ENCODE measurements around the gene SLC35F1. TPM values are rescaled to one million over a fixed set of nuclear protein-coding genes. Genes with fewer than 3 reads are reported as not detected.

Gene SLC35F1
- total and polyA plus RNA-seq, 10 of the 15 experiments (the other 5 are each of a cell fraction or from before 2014, with no cell fraction given) = 0.01 TPM; not detected in 9

GRCh38 chr6:118085665-118086064 lies 178.6 kb downstream of the SLC35F1 start:
- no peak for TF ChIP-seq CBX3 (IDR thresholded peaks at IDR 0.05; ENCODE audit: borderline replicate concordance, low read depth)
- intact Hi-C loops (cut with micrococcal nuclease; ENCODE audit: unreplicated experiment) (no loop called here), in situ Hi-C loops (cut with MboI) (no loop called here)
- WGBS (ENCODE audit: insufficient coverage, insufficient replicate concordance, low lambda C conversion rate, missing lambda C conversion rate) = 0% methylated on average over 2 of the region's 2 CpGs
- RAD21 ChIA-PET (ENCODE audit: unreplicated experiment) = no interaction called here
- Histone ChIP-seq H3K36me3 (ENCODE audit: control insufficient read depth in 2 of 2, insufficient read depth in 2 of 2, low read length in 1 of 2) (no peaks in the 10 kb centered on the region), H3K9ac (ENCODE audit: control insufficient read depth, insufficient read depth, low read length) (no peak overlapping the region), H3K4me3 (no peak overlapping the region), H3K9me3 (replicated peaks; ENCODE audit: control insufficient read depth, insufficient read depth, low read length) (no peaks in the 10 kb centered on the region), H4K20me1 (ENCODE audit: control insufficient read depth, insufficient read depth) (no peaks in the 10 kb centered on the region), H2AFZ (ENCODE audit: control insufficient read depth, low read depth, low read length) (no peak overlapping the region), H3K4me2 (ENCODE audit: control insufficient read depth, insufficient read depth) (no peak overlapping the region), H3K79me2 (ENCODE audit: control insufficient read depth, insufficient read depth, low read length) (no peaks in the 10 kb centered on the region), H3K27ac (ENCODE audit: control insufficient read depth, insufficient read depth) (no peak overlapping the region), H3K27me3 (replicated peaks in 1 of 2; ENCODE audit: control insufficient read depth in 2 of 2, insufficient read depth in 2 of 2, low read length in 1 of 2) (no peaks in the 10 kb centered on the region), H3K4me1 (ENCODE audit: control insufficient read depth, insufficient read depth, low read length) (no peaks in the 10 kb centered on the region)
- CTCF ChIA-PET = no interaction called here
- POLR2A ChIA-PET = interaction anchor here (0.6 to 0.7 kb wide), 2 partner anchors 18 to 126 kb away, joined by 3 to 4 read pairs; no protein-coding TSS in a partner anchor
- ATAC-seq (no peak), DNase-seq (ENCODE audit: low read depth, low spot score) (no peak), FAIRE-seq (no peak)
- SMC1A ChIA-PET (ENCODE audit: uncharacterized antibody, unreplicated experiment) = no interaction called here
- BruUV-seq (replicated peaks) = no TSS peak

- H3K27ac ChIP-seq (ENCODE audit: control insufficient read depth, insufficient read depth) = no peak overlapping the region
- no peak overlapping the region for H2AFZ ChIP-seq (ENCODE audit: control insufficient read depth, low read depth, low read length)
- H3K9ac ChIP-seq (ENCODE audit: control insufficient read depth, insufficient read depth, low read length) = no peak overlapping the region
- in situ Hi-C loops (cut with MboI) = no loop called here
- RAD21 ChIA-PET (ENCODE audit: unreplicated experiment) = no interaction called here
- no peak overlapping the region for H3K4me2 ChIP-seq (ENCODE audit: control insufficient read depth, insufficient read depth)
- SMC1A ChIA-PET (ENCODE audit: uncharacterized antibody, unreplicated experiment) = no interaction called here
- no peaks in the 10 kb centered on the region for H4K20me1 ChIP-seq (ENCODE audit: control insufficient read depth, insufficient read depth)
- H3K4me1 ChIP-seq (ENCODE audit: control insufficient read depth, insufficient read depth, low read length) = no peaks in the 10 kb centered on the region
- intact Hi-C loops (cut with micrococcal nuclease; ENCODE audit: unreplicated experiment) = no loop called here
- H3K9me3 ChIP-seq (replicated peaks; ENCODE audit: control insufficient read depth, insufficient read depth, low read length) = no peaks in the 10 kb centered on the region
- FAIRE-seq (no peak), ATAC-seq (no peak), DNase-seq (ENCODE audit: low read depth, low spot score) (no peak)
- WGBS (ENCODE audit: insufficient coverage, insufficient replicate concordance, low lambda C conversion rate, missing lambda C conversion rate) = 9% methylated on average over 2 of the region's 2 CpGs
- TF ChIP-seq CEBPB (IDR thresholded peaks at IDR 0.05; ENCODE audit: borderline replicate concordance in 1 of 2, low read depth in 2 of 2, low read length in 2 of 2) = no peak
- TF ChIP-seq ZNF384 (IDR thresholded peaks at IDR 0.05; ENCODE audit: borderline replicate concordance, low read depth, low read length) = no peak
- TF ChIP-seq MYC (IDR thresholded peaks at IDR 0.05; ENCODE audit: insufficient read depth, insufficient read length, insufficient replicate concordance, low read length, severe bottlenecking) = no peak
- TF ChIP-seq SP1 (IDR thresholded peaks at IDR 0.05; ENCODE audit: low read depth, low read length) = no peak
- no peak for TF ChIP-seq NR2C1 (IDR thresholded peaks at IDR 0.05)
- no peak for TF ChIP-seq WRNIP1 (IDR thresholded peaks at IDR 0.05; ENCODE audit: borderline replicate concordance, low read depth, low read length)
- no peak for TF ChIP-seq SUPT20H (IDR thresholded peaks at IDR 0.05; ENCODE audit: borderline replicate concordance, control insufficient read depth, low read depth, low read length)
- TF ChIP-seq ZZZ3 (IDR thresholded peaks at IDR 0.05; ENCODE audit: control insufficient read depth, insufficient read length, low read depth) = no peak
- POLR2A ChIA-PET = no interaction called here
- no peaks in the 10 kb centered on the region for H3K36me3 ChIP-seq (ENCODE audit: control insufficient read depth in 2 of 2, insufficient read depth in 2 of 2, low read length in 1 of 2)
- H3K79me2 ChIP-seq (ENCODE audit: control insufficient read depth, insufficient read depth, low read length) = no peaks in the 10 kb centered on the region
- BruUV-seq (replicated peaks) = no TSS peak
- no peak overlapping the region for H3K4me3 ChIP-seq
- no peaks in the 10 kb centered on the region for H3K27me3 ChIP-seq (replicated peaks in 1 of 2; ENCODE audit: control insufficient read depth in 2 of 2, insufficient read depth in 2 of 2, low read length in 1 of 2)
- CTCF ChIA-PET = no interaction called here
Measured at GRCh38 chr6:118086159-118086558, 179.1 kb downstream of the SLC35F1 start.
